ENCODE measurements around the gene PIP4K2A. TPM values are rescaled to one million over a fixed set of nuclear protein-coding genes. Genes with fewer than 3 reads are reported as not detected.

PIP4K2A gene
- total and polyA plus RNA-seq, 7 donors, result 2.3 to 9.7 (median 6.4) TPM

- Histone ChIP-seq H3K9me3 (no peaks in the 10 kb centered on the region), H3K4me3 (no peak overlapping the region), H3K4me1 (peaks cover 6% of the 10 kb centered on the region), H3K36me3 (ENCODE audit: insufficient read depth in 1 of 2, low read depth in 1 of 2) (no peaks in the 10 kb centered on the region), H3K27me3 (ENCODE audit: insufficient read depth in 3 of 3, low read length in 2 of 3) (no peaks in the 10 kb centered on the region), H3K27ac (no peak overlapping the region)
- TF ChIP-seq CTCF (IDR thresholded peaks at IDR 0.05), result no peak
- no peak for ATAC-seq
- DNase-seq, result no peak
- WGBS, 3 donors, result 59 to 83% (median 69%) methylated on average over 2 of the region's 2 CpGs
- intact Hi-C loops (cut with DNase I), result no loop called here
These were observed 95.3 kb downstream of the PIP4K2A start for GRCh38 chr10:22619101-22619500.

GRCh38 chr10:22618078-22618785 lies 96.1 kb downstream of the PIP4K2A start:
- H3K27me3 ChIP-seq (ENCODE audit: insufficient read depth in 3 of 3, low read length in 2 of 3), result no peaks in the 10 kb centered on the region
- ATAC-seq, result no peak
- TF ChIP-seq CTCF (IDR thresholded peaks at IDR 0.05), result no peak
- intact Hi-C loops (cut with DNase I), result no loop called here
- DNase-seq, result no peak
- H3K27ac ChIP-seq, result no peak overlapping the region
- H3K9me3 ChIP-seq, result no peaks in the 10 kb centered on the region
- 73 to 77% (median 74%) methylated on average over 4 of the region's 4 CpGs for WGBS, 3 donors
- H3K4me1 ChIP-seq, result peaks cover 6% of the 10 kb centered on the region
- no peaks in the 10 kb centered on the region for H3K36me3 ChIP-seq (ENCODE audit: insufficient read depth in 1 of 2, low read depth in 1 of 2)
- no peak overlapping the region for H3K4me3 ChIP-seq

GRCh38 chr10:22617516-22617915 lies 96.9 kb downstream of the PIP4K2A start:
- WGBS, 3 donors, result 92 to 96% (median 94%) methylated on average over 3 of the region's 3 CpGs
- no peaks in the 10 kb centered on the region for H3K36me3 ChIP-seq (ENCODE audit: insufficient read depth in 1 of 2, low read depth in 1 of 2)
- H3K4me1 ChIP-seq, result peaks cover 6% of the 10 kb centered on the region
- no peaks in the 10 kb centered on the region for H3K9me3 ChIP-seq
- no peak overlapping the region for H3K4me3 ChIP-seq
- no peak overlapping the region for H3K27ac ChIP-seq
- TF ChIP-seq CTCF (IDR thresholded peaks at IDR 0.05), result no peak
- H3K27me3 ChIP-seq (ENCODE audit: insufficient read depth in 3 of 3, low read length in 2 of 3), result no peaks in the 10 kb centered on the region
- ATAC-seq, result no peak
- no peak for DNase-seq
- intact Hi-C loops (cut with DNase I), result no loop called here

- ATAC-seq (no peak), DNase-seq (no peak)
- Histone ChIP-seq H3K27me3 (ENCODE audit: insufficient read depth in 3 of 3, low read length in 2 of 3) (no peaks in the 10 kb centered on the region), H3K27ac (no peak overlapping the region), H3K4me1 (peaks cover 6% of the 10 kb centered on the region), H3K9me3 (no peaks in the 10 kb centered on the region), H3K36me3 (ENCODE audit: insufficient read depth in 1 of 2, low read depth in 1 of 2) (no peaks in the 10 kb centered on the region), H3K4me3 (no peak overlapping the region)
- 90 to 94% (median 92%) methylated on average over 3 of the region's 3 CpGs for WGBS, 3 donors
- intact Hi-C loops (cut with DNase I), result no loop called here
- TF ChIP-seq CTCF (IDR thresholded peaks at IDR 0.05), result no peak
These were observed 97.3 kb downstream of the PIP4K2A start for GRCh38 chr10:22617051-22617450.

Data from psoas muscle (tissue), 8 donors.